HCT116 (cell line): ENCODE data around the gene PI16.

Source experiments
- CEBPB ChIP-seq: IDR thresholded peaks from 2 replicates; pipeline ENCODE4 v1.6.1; 2012; ENCODE audit warnings: low read depth
- EZH2 ChIP-seq: fragments of 200-600 bp; sonication (generic); IDR thresholded peaks from 2 replicates; pipeline ENCODE4 v1.6.1; 2017; ENCODE audit warnings: antibody characterized with exemption, mixed run types
- POLR2A ChIP-seq: IDR thresholded peaks from 2 replicates; pipeline ENCODE4 v1.7.0; 2011; ENCODE audit warnings: borderline replicate concordance; ENCODE audit not compliant: insufficient read depth, insufficient read length; ENCODE audit errors: extremely low read depth
- POLR2AphosphoS5 ChIP-seq: IDR thresholded peaks from 2 replicates; pipeline ENCODE4 v1.6.1; 2011; ENCODE audit warnings: mild to moderate bottlenecking, low read depth, low read length, moderate library complexity
- RAD21 ChIP-seq: IDR thresholded peaks from 2 replicates; pipeline ENCODE4 v1.6.1; 2012; ENCODE audit warnings: low read depth, mild to moderate bottlenecking
- SIN3A ChIP-seq: IDR thresholded peaks from 2 replicates; pipeline ENCODE4 v1.6.1; 2012; ENCODE audit warnings: low read depth
- YY1 ChIP-seq: IDR thresholded peaks from 2 replicates; pipeline ENCODE4 v1.6.1; 2011; ENCODE audit warnings: low read length, low read depth, moderate library complexity, mild to moderate bottlenecking; ENCODE audit not compliant: insufficient replicate concordance; ENCODE audit errors: extremely low read depth
- ZFX ChIP-seq: fragments of 450-650 bp; IDR thresholded peaks from 2 replicates; pipeline ENCODE4 v1.6.1; 2017
- ZNF274 ChIP-seq: fragments of 200-500 bp; sonication (Bioruptor generic); IDR thresholded peaks from 2 replicates; pipeline ENCODE4 v1.6.1; 2014; ENCODE audit warnings: mild to moderate bottlenecking, low read depth, low read length, inconsistent platforms
- TF ChIP-seq, protein P1 (sequence below), 3 experiments: fragments of 200-600 bp in 1 of 3; sonication (generic) in 1 of 3; IDR thresholded peaks in 2 of 3; conservative IDR thresholded peaks in 1 of 3; 2 replicates each; pipeline ENCODE4 v1.5.1; 2012 to 2017; ENCODE audit warnings: low read depth in 2 of 3, low read length in 2 of 3, antibody characterized with exemption in 1 of 3, borderline replicate concordance in 1 of 3, control low read depth in 1 of 3, mild to moderate bottlenecking in 1 of 3, mixed read lengths in 1 of 3, mixed run types in 1 of 3, moderate library complexity in 1 of 3; ENCODE audit not compliant: insufficient read depth in 1 of 3
- TF ChIP-seq, protein P2 (sequence below): IDR thresholded peaks from 2 replicates; pipeline ENCODE4 v1.6.1; 2012; ENCODE audit warnings: low read depth

DNA sequence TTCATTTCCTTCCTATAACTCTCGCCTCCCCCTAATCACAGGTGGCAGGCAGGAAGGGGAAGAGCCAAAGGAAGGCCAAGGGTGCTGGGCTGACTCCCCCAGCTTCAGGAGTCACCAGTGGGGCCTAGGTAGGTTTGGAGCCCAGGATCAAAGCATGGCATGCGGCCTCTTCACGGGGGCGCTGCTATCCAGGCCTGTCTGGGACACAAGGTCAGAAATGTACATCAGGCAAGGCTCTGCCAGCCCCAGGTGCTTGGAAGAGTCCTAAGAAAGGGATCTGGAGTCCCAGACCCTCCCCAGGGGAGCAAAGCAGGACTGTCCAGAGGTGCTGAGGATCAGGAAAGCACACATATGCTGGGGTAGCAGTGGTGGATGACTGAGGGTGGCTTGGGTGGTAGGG, 10.4 kb downstream of the PI16 start:
- TF ChIP-seq ZFX = no peak
- TF ChIP-seq, protein P1, sequence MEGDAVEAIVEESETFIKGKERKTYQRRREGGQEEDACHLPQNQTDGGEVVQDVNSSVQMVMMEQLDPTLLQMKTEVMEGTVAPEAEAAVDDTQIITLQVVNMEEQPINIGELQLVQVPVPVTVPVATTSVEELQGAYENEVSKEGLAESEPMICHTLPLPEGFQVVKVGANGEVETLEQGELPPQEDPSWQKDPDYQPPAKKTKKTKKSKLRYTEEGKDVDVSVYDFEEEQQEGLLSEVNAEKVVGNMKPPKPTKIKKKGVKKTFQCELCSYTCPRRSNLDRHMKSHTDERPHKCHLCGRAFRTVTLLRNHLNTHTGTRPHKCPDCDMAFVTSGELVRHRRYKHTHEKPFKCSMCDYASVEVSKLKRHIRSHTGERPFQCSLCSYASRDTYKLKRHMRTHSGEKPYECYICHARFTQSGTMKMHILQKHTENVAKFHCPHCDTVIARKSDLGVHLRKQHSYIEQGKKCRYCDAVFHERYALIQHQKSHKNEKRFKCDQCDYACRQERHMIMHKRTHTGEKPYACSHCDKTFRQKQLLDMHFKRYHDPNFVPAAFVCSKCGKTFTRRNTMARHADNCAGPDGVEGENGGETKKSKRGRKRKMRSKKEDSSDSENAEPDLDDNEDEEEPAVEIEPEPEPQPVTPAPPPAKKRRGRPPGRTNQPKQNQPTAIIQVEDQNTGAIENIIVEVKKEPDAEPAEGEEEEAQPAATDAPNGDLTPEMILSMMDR (IDR thresholded peaks at IDR 0.05 in 2 of 3, conservative IDR thresholded peaks at IDR 0.05 in 1 of 3; ENCODE audit: borderline replicate concordance in 1 of 3, insufficient read depth in 1 of 3, low read depth in 2 of 3, low read length in 2 of 3) = no peak
- TF ChIP-seq ZNF274 = no peak
- no peak for TF ChIP-seq EZH2
- TF ChIP-seq, protein P2, sequence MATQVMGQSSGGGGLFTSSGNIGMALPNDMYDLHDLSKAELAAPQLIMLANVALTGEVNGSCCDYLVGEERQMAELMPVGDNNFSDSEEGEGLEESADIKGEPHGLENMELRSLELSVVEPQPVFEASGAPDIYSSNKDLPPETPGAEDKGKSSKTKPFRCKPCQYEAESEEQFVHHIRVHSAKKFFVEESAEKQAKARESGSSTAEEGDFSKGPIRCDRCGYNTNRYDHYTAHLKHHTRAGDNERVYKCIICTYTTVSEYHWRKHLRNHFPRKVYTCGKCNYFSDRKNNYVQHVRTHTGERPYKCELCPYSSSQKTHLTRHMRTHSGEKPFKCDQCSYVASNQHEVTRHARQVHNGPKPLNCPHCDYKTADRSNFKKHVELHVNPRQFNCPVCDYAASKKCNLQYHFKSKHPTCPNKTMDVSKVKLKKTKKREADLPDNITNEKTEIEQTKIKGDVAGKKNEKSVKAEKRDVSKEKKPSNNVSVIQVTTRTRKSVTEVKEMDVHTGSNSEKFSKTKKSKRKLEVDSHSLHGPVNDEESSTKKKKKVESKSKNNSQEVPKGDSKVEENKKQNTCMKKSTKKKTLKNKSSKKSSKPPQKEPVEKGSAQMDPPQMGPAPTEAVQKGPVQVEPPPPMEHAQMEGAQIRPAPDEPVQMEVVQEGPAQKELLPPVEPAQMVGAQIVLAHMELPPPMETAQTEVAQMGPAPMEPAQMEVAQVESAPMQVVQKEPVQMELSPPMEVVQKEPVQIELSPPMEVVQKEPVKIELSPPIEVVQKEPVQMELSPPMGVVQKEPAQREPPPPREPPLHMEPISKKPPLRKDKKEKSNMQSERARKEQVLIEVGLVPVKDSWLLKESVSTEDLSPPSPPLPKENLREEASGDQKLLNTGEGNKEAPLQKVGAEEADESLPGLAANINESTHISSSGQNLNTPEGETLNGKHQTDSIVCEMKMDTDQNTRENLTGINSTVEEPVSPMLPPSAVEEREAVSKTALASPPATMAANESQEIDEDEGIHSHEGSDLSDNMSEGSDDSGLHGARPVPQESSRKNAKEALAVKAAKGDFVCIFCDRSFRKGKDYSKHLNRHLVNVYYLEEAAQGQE = no peak
- no peak for TF ChIP-seq YY1
- TF ChIP-seq CEBPB = no peak
- TF ChIP-seq POLR2AphosphoS5 = no peak
- no peak for TF ChIP-seq POLR2A
- no peak for TF ChIP-seq SIN3A
- no peak for TF ChIP-seq RAD21
